IPS-NIHi7 (cell line): ENCODE data around the gene SYNDIG1.
"Not testable (repeated sequence)": the region's sequence is repeated elsewhere in the genome, so short reads cannot be mapped to it uniquely, and the experiment has no call there.

ENCODE experiments used
- DNase-seq: peaks from one replicate; pipeline ENCODE4 v3.0.0; 2012; ENCODE audit warnings: mixed read lengths; ENCODE audit errors: extremely low spot score

Gene SYNDIG1

DNA sequence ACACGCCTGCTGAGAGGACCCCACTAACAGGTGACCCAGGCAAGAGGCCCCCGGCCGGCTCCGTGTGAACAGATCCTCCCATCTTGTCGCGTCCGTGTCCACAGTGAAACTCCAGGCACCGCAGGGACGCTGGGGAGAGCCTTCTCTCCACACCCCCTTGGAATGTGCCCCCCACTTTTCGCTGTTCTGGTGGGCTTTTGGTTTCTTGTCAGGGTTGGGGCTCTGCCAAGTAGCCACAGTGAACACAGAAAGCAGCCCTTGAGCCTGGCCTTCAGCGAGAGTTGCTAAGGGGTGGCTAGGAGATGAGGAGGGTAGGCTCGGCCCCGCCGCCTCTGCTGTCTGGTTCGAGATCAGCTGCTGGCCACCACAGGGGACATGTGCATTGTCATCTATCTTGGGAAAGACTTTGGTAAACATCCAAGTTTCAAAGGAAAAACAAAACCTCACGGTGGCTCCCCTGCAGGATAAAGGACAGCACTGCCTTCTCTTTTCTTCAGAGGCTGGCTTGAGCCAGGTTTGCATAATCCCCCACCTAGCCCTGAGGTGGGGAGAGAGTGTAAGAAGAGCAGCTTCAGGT lies 22.7 kb downstream of the SYNDIG1 start:
- peak; percentile 74 for DNase-seq

DNA sequence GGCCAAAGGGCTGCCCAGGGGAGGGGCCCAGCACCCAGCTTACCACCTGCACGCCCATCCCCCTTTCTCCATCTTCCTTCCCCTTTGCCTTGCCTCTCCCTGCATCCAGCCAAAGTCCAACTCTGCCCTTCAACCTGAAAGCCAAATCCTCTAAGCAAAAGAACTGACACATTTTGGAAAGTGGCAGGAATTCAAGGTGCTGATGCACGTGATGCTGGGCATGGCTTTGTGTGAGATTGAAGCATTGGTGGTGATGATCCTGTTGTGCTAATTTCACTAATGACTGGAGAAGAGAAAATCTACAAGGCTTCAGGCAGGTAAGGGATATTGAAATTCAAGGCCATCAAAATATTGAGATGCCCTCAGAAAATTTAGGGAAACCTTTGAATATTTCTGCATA lies 23.3 kb downstream of the SYNDIG1 start:
- no peak for DNase-seq

DNA sequence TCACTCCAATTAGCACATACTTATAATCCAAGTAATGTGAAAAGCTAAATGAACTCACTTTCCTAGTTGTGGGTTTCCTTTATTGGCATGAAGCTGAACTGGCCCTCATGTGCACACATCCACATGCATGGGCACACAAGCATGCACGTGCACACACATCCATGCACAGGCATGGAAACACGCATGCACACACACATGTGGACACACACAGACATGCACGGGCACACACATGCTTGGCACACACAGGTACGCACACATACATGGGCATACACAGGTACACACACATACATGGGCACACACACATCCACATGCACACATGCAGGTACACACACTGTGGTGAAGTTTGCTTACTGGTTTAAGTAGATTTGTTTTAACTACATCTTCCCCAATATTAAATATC lies 23.8 kb downstream of the SYNDIG1 start:
- no peak for DNase-seq

DNA sequence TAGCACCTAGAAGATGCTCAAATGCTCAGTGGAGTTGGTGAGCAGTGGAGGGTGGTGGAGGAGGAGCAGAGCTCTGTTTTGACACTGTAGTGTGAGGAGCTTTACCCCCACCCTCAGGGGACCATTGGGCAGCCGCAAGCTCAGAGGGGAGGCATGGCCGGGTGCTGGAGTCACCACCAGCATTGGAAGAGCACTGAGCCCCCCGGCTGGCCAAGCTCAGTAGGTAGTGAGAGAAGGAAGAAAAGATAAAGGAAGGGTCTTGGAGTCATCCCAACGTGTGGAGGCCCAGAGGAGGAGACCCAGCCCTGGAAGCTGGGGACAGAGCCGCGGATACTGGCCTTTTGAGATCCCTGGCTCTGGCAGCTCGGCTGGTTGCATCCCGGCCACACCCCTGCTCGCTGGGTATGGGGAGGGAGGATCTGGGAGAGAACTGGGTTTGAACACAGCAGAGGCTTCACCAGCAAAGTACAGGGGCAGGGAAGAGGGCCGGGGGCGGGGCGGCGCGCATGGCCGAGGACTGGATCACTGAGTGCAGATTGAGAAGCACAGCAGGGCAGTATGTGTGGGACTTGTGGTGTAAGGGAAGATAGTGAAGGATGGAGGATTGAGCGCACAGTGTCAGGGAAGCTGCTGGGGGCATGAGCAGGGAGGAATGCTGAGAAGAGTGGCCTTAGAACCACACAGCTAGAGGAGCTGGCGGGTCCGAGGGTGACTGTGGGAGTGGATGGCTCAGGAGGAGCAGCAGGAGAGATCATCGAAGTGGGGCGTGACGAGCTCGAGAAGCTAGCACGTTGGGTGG lies 24.4 kb downstream of the SYNDIG1 start:
- DNase-seq = no peak

DNA sequence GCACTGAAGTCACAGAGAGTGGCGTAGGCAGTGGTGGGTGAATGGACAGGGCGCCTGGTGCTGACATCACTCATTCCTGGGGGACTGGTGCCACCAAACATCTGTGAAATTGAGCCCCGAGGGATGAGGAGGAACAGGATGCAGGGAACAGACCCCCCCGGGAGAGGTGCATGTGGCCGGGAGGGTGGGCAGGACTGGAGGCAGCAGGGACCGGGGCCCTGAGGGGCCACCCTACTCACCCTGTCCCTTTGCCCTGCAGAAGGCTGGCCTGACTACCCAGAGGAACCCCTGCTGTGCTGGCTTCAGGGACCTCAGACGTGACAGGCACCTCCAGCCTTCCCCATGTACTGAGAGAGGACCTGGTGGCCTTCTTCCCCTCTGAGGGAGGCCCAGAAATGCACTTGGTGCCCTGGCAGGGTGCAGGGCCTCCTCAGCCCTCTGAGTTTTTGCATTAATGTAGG lies 25.1 kb downstream of the SYNDIG1 start:
- no peak for DNase-seq

DNA sequence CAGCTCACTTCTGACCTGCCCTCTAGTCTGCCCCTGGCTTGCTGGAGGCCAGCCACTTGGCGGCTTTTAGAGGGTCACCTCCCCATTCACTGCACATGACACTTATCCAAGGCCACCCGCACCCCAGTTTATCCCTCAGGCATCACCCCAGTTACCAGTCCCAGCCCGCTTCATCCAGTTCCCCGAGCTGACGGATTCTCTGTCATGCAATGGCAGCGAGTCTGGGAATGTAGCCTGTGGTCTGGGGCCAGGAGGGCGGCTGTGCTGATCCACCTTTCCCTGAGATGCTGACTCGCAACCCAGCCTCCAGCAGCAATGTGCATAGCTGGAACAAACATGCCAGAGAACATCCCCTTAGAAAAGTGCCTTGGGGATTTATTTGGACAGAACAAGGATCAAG lies 25.8 kb downstream of the SYNDIG1 start:
- DNase-seq = no peak

DNA sequence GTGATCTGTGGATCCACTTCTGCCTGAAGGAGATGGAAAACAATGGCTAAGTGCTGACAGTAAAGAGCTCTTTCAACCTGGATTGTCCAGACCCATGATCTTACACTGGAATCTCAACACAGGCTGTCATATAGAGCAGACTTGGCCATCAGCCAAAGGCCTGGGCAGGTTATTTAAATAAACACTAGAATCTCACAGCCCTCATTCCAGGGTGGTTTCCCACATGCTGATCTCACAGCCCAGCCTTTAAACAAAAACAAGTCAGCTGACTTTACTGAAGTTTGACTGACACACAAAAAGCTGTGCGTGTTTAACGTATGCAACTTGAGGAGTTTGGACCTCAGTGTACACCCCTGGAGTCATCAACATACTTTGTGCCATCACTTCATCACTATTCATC lies 28.4 kb downstream of the SYNDIG1 start:
- no peak for DNase-seq

DNA sequence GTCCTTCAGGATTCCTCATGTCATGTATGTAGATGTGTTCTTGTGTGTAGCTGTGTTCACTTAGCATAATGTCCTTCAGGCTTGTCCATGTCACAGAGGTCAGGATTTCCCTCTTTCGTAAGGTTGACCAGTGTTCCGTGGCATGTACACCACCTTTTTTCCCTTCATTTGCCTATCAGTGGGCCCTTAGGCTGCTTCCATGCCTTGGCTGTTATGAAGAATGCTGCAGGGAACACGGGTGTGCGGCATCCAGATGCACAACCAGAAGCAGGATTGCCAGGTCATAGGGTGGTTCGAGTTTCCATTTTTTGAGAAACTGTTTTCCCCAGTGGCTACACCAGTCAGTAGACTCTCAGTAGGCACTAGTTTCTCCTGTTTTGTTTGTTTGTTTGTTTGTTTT lies 29.2 kb downstream of the SYNDIG1 start:
- no peak for DNase-seq

DNA sequence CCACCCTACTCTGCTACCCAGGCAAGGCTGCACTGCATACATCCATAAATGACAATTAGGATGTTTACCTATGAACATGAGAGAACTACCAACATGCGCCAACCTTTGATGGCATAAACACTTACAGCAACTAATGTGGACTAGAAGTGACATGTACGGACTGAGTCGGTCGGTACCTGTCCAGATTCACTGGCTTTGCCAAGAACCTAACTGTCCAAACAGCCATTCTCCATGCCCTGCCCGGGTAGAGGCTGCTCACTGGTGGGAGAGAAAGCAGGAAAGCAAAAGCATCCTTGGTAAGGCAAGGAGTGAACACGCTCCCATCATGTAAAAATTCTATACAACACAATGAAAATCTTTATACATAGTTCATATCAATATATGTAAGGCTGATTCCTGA lies 30.0 kb downstream of the SYNDIG1 start:
- no peak for DNase-seq

DNA sequence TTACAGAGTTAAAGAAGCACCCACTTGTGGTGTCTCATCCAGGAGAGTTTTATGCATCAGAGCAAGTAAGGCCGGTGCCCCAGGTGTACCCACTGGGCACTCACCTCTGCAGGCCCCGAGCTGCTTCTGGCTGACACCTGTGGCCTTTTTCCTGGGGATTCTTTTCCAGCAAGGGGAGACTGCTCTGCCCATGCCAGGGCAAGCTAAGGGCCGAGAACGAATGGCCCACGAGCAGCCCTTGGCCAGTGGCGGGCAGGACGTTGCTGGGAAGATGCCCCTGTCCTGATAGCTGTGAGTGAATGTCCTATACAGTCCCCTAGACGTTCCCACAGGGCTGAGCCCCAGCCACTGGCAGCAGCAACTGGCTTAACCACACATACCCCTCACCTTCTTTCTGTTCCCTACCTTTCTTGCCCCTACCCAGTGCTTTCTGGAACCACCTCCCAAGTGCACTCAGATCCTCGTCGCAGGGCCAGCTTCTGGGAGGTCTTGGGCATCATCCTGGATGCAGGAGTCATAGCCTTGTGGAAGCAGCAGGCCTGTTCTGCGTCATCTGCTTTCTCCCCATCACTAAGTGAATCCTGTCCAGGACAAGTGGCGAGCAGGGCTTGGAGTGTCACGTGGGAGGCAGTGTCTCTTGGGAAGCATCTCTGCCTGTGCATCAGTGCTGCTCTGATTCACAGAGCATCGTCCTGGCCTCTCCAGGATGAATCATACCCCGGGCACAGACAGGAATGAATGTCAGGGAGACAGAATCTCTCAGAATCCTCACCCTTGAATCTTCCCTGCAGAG lies 32.5 kb downstream of the SYNDIG1 start:
- DNase-seq = no peak

DNA sequence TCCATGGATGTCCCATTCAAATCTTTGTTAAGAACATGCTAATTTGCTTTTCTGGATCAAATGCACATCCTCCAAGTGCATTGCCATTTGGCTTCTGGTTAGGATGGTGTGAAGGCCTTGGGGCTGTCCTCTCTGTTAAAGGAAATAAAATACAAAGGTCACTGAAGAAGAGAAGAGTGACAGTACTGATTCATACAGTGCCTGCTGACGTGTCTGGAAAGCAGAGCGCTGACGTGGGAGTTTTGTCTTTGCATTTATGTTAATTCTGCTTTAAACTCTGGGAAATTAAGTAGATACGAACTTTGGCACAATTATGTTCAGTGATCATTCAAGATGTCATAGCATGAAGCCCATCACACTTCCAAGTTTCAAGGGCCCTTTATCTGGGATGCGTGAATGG lies 33.2 kb downstream of the SYNDIG1 start:
- no peak for DNase-seq

DNA sequence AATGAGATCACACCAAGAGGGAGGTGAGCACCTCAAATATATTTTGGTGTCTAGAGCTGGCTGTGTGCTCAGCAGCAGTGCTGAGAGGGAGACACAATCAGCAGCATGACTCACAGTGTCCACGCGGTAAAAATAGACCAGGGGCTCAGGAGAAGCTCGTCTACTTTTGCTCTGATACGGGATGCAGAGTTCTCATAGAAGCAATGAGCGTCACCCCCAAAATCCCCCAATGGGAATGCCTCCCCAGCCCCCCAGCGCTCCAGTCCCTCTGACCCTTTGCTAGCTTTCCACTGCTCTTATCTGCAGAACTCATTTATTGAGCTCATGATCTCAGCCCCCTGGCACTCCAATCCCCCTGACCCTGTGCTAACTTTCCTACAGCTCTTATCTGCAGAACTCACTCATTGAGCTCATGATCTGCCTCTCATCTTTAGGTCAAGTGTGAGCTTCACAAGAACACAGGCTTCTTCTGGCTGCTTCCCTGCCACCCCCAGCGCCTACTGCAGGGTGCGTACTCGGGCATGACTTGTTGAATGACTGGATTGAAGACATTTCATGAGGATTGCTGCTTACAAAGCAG lies 34.0 kb downstream of the SYNDIG1 start:
- no peak for DNase-seq

DNA sequence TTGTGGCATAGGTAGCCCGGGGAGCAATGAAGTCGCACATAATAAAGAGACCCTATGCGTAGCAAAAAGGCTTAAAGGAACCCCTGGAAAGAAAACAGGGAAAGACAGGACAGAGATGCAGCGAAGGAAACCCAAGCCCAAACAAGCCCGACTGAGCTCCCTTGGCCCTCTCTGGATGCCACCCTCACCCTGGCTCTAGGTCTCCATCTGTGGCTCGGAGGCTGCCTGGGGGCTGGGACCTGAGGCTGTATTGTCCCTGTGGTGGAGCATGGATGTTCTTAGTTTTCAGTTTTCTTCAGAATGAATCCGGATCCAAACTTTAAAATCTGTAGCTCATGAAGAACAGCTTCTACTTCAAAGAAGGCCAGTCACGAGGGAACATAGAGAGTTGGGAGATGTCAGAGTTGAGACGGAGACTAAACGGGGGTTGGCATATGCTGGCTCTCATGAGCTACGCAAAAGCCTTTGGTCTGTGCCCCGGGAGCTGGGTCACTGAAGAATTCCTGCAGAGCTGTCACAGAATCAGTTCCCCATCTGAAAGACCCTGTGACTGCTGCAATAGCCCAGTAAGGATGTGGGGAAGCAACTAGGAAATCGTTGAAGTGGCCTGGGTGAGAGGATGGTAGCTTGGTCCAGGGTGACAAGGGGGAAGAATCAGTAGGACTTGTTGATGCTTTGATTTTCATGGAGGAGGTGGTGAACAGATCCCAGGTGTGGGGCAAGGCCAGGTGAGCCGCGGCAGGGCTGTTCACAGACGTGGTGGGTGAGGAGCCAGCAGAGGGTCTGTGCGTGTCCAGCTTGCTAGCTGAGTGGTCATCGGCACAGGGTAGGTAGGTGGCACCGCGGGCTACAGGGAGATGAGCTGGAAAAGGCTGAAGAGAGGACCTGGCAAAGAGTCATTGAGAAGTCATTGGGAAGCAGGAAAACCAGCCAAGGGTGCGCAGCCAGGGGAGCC lies 35.2 kb downstream of the SYNDIG1 start:
- DNase-seq = no peak

DNA sequence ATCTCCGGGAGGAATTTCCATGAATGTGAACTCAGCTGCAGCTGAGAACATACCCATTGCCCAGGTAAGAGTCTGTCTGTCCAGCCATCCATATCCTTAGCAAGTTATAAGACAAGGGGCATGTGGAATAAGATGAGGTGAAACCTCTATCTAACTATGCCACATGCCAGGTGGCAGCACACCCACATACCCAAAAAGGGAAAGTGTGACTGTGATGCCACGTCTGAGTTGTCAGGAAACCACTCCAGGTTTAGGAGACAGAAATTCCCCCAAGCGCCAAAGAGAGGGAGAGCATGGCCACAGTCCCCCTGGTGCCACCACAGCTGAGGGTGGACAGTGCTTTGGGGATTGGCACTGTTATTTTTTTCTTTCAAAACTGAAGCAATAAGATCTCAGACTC lies 36.7 kb downstream of the SYNDIG1 start:
- DNase-seq = no peak

DNA sequence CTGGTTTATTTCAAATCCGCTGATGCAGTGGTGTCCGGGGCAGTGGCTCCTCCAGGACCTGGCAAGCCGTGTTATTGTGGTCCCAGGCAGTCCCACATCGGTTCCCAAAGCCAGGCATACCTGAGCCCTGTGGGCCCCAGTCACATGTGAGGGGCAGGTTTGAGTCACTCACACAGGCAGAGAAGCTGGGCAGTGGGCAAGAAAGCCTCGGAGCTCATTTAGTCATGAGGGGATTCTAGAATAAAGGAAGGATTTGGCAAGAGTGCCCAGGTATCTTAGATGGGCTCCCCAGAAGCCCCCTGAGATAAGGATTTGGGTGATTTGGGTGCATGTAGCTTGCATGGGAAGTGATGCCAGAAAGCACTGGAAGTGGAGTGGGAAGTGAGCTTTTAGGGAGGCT lies 37.3 kb downstream of the SYNDIG1 start:
- no peak for DNase-seq

DNA sequence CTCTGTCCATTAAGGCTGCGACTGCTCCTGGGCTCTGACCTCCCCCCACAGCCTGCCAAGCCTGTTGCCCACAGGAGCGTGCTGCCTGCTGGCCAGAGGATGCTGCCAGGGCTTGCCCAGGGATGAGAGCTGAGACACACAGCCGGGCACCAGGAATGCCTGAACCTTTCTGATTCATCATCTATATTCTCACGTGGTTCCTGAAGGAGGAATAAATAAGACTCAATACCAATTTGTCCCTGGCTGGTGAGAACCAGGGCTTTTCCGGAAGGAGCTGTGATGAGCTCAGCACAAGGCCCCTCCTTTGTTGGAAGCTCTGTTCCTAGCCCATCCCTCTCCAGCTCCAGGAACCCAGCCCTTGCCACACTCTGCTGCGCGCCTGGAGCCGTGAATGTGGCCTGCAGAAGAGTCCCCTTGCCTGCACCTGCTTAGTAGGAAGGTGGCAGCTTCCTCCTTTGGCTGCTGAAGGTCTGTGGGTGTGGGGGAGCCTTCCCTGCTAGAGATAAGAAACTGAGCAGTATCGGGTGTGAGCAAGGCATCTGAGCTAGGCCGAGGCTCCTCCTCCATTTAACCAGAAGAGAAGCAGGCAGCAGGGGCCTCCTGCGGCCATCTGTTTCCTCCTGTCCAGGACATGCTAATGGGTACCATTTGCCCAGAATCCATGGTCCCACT lies 37.9 kb downstream of the SYNDIG1 start:
- DNase-seq = no peak

DNA sequence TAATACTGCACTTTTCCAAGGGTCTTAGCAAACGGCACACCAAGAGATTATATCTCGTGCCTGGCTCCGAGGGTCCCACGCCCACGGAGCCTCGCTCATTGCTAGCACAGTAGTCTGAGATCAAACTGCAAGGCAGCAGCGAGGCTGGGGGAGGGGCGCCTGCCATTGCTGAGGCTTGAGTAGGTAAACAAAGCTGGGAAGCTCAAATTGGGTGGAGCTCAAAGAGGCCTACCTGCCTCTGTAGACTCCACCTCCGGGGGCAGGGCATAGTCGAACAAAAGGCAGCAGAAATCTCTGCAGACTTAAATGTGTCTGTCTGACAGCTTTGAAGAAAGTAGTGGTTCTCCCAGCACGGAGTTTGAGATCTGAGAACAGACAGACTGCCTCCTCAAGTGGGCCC lies 43.0 kb downstream of the SYNDIG1 start:
- DNase-seq = not testable (repeated sequence)

DNA sequence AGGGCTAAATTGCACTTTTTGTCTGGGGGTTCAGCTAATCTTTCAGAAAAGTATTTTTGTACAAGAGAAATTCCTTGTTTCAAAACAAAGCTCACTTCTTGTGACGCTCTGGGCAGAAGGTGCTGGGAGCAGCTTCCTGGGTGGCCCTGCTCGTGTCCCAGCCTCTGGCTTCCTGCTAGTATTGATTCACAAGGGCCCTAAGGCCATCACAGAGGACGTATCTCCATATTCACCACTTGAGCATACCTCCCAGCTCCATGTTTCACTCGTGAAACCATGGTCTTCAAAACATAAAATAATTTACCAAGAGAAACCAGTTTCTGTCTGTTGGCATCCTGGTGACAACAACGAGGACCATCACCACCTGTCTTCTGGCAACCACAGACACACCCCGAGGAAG lies 49.1 kb downstream of the SYNDIG1 start:
- no peak for DNase-seq

DNA sequence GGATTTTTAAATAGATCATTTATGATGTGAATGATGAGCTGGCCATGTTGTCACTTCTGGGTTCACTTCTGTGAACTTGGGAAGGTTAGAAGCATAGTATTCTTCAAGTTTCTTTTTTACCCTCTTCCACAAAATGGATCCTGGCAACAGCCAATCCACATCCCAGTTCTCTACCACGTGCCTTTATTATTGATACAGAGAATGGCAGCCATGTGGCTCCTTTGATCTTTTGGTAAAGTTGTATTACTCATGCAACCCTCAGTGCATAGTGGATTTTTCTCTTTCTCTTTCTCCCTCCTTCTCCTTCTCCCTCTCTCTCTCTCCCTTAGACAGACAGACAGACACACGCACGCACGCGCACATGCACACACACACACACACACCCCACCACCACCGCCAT lies 50.0 kb downstream of the SYNDIG1 start:
- no peak for DNase-seq

DNA sequence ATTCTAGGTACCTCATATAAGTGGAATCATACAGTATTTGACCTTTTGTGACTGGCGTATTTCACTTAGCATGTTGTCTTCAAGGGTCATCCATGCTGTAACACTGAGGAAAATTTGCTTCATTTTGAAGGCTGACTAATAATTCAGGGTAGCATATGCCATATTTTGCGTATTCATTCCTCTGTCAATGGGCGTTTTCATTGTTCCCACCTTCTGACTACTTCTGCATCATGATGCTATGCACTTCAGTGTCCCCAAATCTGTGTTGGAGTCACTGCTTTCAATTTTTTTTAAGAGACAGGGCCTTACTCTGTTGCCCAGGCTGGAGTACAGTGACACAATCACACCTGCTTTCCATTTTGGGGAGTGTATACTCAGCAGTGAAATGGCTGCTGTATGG lies 51.6 kb downstream of the SYNDIG1 start:
- DNase-seq = no peak
